Activated T-helper 2 cell treated with anti-CD3 and anti-CD28 coated beads, Interferon-gamma antibody, Interleukin-2, Interleukin-4, amounts not matched to agents 10 μg/mL and 5 μg/mL and 100 μg/mL, durations not matched to agents 14 hours and 24 hours and 36 hours (primary cell): Measurements from ENCODE around the gene TBX20. TPM values are rescaled to one million over a fixed set of nuclear protein-coding genes. Genes with fewer than 3 reads are reported as not detected.
"Not testable (repeated sequence)": the region's sequence is repeated elsewhere in the genome, so short reads cannot be mapped to it uniquely, and the experiment has no call there.

ENCODE experiments used
- DNase-seq: peaks from one replicate; pipeline ENCODE4 v3.0.0; 2021; ENCODE audit warnings: low spot score
- H3K27ac Mint-ChIP-seq: one replicate; pipeline ENCODE4 v1.8.0; 2021; ENCODE audit warnings: mixed read lengths
- H3K27me3 Mint-ChIP-seq: one replicate; pipeline ENCODE4 v1.8.0; 2021; ENCODE audit warnings: low read depth, mixed read lengths
- H3K36me3 Mint-ChIP-seq: one replicate; pipeline ENCODE4 v1.8.0; 2021; ENCODE audit warnings: low read depth, mixed read lengths
- H3K4me1 Mint-ChIP-seq: one replicate; pipeline ENCODE4 v1.8.0; 2021; ENCODE audit warnings: low read depth, mixed read lengths
- H3K4me3 Mint-ChIP-seq: one replicate; pipeline ENCODE4 v1.8.0; 2021; ENCODE audit warnings: low read depth, mild to moderate bottlenecking, moderate library complexity, mixed read lengths
- H3K9me3 Mint-ChIP-seq: one replicate; pipeline ENCODE4 v1.8.0; 2021; ENCODE audit warnings: mixed read lengths
- intact Hi-C: fragments of 100-400 bp; cut with micrococcal nuclease; formaldehyde crosslinking; loops from one replicate; pipeline ENCODE4 v1.15.1; 2023
- total RNA-seq: library from RNA; stranded (reverse); gene quantifications from 2 replicates; pipeline ENCODE4 v1.2.3, GENCODE V29; 2022

The TBX20 gene
- total RNA-seq, 1 donor from 2014 or later = 0.11 TPM

DNA sequence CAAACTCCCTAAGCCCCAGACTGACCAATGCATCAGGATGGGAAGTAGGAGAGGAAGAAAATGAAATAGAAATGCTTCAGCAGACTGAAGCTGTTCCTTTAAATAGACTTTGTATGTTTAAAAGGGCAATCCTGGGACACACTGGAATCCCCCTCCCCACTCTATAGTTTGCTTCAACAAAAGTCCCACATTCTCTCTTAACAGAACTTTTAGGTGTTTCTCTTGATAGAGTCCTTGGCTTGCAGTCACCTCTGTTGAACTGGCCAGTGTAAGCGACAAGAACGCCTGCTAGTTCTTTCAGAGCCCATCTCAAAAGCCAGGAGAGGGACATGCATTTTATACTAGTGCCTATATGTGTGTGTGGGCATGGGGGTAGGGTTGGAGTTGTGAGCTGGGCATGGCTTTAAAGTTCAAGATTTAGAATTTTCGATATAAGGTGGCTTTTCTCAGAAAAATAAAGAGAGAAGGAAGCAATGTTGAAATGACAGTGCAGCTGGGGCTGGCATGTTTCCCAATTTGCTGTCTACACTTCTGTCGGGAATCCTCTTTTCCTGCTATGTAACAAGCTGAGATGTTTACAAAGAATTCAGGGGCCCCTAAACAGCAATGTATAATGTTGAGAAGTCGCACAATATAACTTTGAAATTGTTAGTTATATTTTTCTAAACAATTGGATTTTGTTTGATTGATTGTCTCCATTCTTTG, 2.1 kb downstream of the TBX20 start:
- no peaks in the 10 kb centered on the region for H3K9me3 Mint-ChIP-seq
- peaks cover 87% of the 10 kb centered on the region for H3K27me3 Mint-ChIP-seq
- no peaks in the 10 kb centered on the region for H3K36me3 Mint-ChIP-seq
- H3K27ac Mint-ChIP-seq = no peak overlapping the region
- intact Hi-C loops = no loop called here
- H3K4me3 Mint-ChIP-seq = no peak overlapping the region
- no peak for DNase-seq
- peaks cover 11% of the 10 kb centered on the region for H3K4me1 Mint-ChIP-seq

DNA sequence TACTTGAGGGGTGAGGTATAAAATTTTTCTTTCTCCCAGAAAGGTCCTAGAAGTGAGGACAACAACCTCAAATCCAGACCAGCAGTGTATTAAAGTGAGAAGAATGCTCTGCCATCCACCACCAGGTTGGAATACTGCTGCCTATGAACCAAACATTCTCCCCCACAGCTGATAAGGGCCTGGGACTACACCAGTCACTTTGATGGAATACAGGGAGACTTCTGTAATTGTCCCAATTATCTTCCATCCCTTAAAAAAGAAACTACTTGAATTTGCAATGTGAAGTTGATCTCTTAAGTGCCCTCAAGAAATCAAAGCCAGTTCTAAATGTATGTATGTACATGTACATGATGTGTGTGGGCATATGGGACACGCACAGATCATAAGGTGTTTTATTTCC, 3.0 kb downstream of the TBX20 start:
- peaks cover 79% of the 10 kb centered on the region for H3K27me3 Mint-ChIP-seq
- no peaks in the 10 kb centered on the region for H3K36me3 Mint-ChIP-seq
- H3K27ac Mint-ChIP-seq = no peak overlapping the region
- intact Hi-C loops = no loop called here
- H3K4me3 Mint-ChIP-seq = no peak overlapping the region
- no peaks in the 10 kb centered on the region for H3K9me3 Mint-ChIP-seq
- H3K4me1 Mint-ChIP-seq = peaks cover 11% of the 10 kb centered on the region
- no peak for DNase-seq

DNA sequence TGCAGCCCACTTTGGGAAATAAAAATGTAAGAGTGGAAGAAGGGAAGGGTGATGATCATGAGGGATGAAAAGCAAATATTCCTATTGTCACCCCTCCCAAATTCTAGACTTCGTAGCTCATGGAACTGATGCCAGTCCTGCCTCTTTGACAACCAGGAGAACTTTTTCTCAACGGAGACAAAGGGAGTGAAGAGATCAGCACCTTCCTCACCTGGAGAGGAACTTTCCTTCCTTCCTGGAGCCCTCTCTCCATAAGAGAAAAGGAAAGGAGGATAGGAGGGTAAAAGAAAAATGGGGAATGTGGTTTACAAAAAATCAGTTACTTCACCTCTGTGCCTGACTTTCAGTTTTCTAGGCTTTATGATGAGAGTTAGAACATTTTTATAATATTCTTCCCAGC, 3.4 kb downstream of the TBX20 start:
- no peaks in the 10 kb centered on the region for H3K36me3 Mint-ChIP-seq
- no peak overlapping the region for H3K4me3 Mint-ChIP-seq
- no peak for DNase-seq
- intact Hi-C loops = no loop called here
- H3K27me3 Mint-ChIP-seq = peaks cover 76% of the 10 kb centered on the region
- no peak overlapping the region for H3K27ac Mint-ChIP-seq
- no peaks in the 10 kb centered on the region for H3K9me3 Mint-ChIP-seq
- peaks cover 11% of the 10 kb centered on the region for H3K4me1 Mint-ChIP-seq

DNA sequence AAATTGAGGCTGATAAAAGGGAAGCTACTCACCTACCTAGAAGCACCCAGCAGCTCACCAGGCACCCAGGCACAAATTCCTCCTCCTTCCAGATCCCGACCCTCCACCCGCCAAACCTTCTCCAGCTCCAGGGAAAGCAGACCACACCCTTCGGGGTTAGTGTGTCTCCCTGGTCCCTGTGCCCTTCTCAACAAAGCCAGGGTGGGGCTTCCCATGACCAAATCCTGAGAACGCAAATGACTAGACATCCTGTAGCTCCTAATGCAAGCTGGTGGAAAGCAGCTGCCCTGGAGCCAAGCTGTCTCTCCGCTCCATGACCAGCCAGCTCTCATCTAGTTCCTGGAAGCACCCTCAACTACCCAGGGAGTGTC, 4.4 kb downstream of the TBX20 start:
- H3K27me3 Mint-ChIP-seq = peaks cover 72% of the 10 kb centered on the region
- no peak overlapping the region for H3K4me3 Mint-ChIP-seq
- no peak overlapping the region for H3K27ac Mint-ChIP-seq
- H3K9me3 Mint-ChIP-seq = no peaks in the 10 kb centered on the region
- H3K36me3 Mint-ChIP-seq = no peaks in the 10 kb centered on the region
- no peak for DNase-seq
- intact Hi-C loops = no loop called here
- H3K4me1 Mint-ChIP-seq = peaks cover 11% of the 10 kb centered on the region

DNA sequence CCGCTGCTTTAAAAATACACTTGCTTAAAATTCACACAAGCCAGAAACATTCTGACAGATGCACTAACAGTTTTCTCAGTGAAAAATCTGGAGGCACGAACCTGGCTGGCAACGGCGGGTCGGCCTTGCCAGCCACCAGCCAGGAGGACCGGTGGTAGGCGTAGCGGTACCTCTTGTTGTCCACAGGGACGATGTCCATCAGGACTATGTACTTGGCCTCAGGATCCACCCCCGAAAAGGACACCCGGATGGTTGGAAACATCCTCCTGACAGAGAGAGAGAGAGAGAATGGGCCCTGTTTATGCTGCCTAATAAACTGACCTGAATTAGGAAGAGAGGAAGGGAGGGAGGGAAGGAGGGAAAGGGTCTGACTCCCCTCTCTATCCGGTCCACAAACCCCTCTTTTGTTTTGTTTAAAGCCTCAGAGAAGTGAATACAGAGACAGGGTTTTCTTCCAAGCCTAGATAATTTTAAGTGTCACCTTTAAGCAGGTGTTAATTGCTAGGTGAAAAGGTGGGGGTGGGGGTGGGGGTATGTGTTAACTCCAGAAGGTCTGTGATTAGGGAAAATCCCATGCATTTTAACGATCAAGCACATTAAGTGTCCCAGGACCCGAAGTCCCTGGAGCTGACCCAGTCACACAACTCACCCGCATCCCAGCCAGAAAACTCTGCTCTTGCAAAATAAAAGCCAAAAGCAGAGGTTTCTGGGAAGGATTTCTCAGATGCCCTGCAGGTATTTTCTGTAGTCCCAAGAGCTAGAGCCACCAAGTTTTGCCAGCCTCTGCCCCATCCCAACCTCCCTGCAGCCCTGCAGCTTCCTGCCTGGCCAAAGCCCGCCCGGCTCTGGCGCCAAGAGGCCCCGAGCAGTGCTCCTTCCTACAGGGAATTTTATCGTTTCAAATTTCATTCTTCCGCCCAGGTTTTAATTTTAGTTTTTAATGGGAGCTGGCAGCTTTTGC, 5.0 kb downstream of the TBX20 start:
- no peaks in the 10 kb centered on the region for H3K9me3 Mint-ChIP-seq
- no peaks in the 10 kb centered on the region for H3K36me3 Mint-ChIP-seq
- H3K4me1 Mint-ChIP-seq = peaks cover 7% of the 10 kb centered on the region
- no peak overlapping the region for H3K4me3 Mint-ChIP-seq
- no peak for DNase-seq
- H3K27ac Mint-ChIP-seq = no peak overlapping the region
- intact Hi-C loops = no loop called here
- peaks cover 68% of the 10 kb centered on the region for H3K27me3 Mint-ChIP-seq

DNA sequence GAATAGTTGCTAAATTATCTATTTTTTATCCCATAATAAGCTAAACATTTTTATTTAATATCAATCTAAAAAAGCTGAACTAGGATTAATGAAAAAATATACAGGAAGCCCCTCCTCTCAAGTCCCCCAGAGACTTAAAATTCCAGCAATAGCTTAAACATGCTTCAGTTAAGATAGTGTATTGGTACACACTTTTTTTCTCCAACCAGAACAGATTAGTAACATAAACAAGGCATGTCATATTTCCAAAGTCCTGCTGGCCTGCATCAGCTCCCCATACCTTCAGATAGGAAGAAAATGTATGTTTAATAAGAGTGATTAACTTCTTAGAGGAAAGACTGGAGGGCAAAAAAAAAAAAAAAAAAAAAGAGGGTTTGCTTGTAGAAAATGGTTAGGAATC, 7.1 kb downstream of the TBX20 start:
- no peaks in the 10 kb centered on the region for H3K36me3 Mint-ChIP-seq
- peaks cover 52% of the 10 kb centered on the region for H3K27me3 Mint-ChIP-seq
- intact Hi-C loops = no loop called here
- DNase-seq = no peak
- no peaks in the 10 kb centered on the region for H3K9me3 Mint-ChIP-seq
- peaks cover 4% of the 10 kb centered on the region for H3K4me1 Mint-ChIP-seq
- no peak overlapping the region for H3K4me3 Mint-ChIP-seq
- no peak overlapping the region for H3K27ac Mint-ChIP-seq

DNA sequence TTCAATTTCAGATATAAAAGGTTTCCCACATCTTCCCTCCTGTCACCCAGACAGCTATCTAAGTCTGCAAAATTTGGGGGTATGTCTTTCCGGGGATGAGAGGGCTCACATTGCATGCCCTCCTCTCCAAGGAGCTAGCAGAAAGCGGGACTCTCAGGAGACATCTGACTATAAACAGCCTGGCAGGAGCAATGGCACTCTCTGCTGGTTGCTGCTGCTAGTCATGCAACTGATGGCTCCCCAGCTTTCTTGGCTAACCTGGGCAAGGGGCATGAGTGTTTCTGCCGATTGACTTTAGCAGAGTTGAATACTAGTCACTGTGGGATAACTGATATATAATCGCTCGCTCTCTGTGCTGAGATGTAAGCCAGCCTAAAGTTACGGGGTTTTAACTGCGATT, 12.0 kb downstream of the TBX20 start:
- H3K4me1 Mint-ChIP-seq = no peaks in the 10 kb centered on the region
- intact Hi-C loops = no loop called here
- H3K27ac Mint-ChIP-seq = no peak overlapping the region
- no peaks in the 10 kb centered on the region for H3K9me3 Mint-ChIP-seq
- no peak for DNase-seq
- no peak overlapping the region for H3K4me3 Mint-ChIP-seq
- peaks cover 18% of the 10 kb centered on the region for H3K27me3 Mint-ChIP-seq
- no peaks in the 10 kb centered on the region for H3K36me3 Mint-ChIP-seq

DNA sequence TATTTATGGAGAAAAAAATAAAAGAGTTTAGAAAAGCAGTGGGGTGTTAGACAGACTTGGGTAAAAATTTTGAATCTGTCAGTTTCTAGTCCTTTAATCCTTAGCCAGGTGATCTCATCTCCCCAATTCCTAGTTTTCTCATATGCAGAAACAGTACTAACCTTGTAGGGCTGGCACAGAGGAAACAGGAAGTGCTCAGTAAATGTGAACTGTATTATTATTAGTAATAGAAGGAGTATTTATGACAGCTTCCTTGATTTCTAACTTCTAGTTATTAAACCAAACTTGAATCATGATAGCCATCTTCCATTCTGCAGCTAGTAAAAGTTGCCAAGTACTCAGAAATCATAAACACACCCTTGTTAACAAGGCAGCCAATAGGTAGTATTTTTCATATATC, 12.5 kb downstream of the TBX20 start:
- Mint-ChIP-seq H3K36me3 (no peaks in the 10 kb centered on the region), H3K4me3 (no peak overlapping the region), H3K27me3 (peaks cover 16% of the 10 kb centered on the region), H3K9me3 (no peaks in the 10 kb centered on the region), H3K27ac (no peak overlapping the region), H3K4me1 (no peaks in the 10 kb centered on the region)
- DNase-seq = no peak
- intact Hi-C loops = no loop called here

DNA sequence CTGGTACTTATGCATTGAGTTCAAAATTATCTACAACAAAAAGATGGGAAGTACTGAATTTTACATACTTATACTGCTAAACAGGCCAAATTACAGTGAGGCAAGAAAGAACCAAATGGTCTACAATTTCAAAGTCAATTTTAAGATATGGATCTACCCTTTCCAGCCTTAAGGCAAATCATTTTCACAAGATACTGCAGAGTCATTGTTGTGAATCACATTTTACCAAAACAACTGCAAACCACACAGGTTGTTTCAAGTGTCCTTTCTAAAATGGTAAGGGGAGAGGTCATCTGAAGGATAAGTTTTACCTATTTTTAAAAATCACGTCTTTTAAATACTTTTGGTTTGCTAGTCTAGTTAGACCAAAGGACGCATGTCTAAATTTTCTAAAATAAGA, 12.9 kb downstream of the TBX20 start:
- DNase-seq, H3K27ac Mint-ChIP-seq, intact Hi-C loops, H3K9me3 Mint-ChIP-seq, H3K36me3 Mint-ChIP-seq, H3K4me3 Mint-ChIP-seq, H3K4me1 Mint-ChIP-seq: not testable (repeated sequence)
- peaks cover 16% of the 10 kb centered on the region for H3K27me3 Mint-ChIP-seq

DNA sequence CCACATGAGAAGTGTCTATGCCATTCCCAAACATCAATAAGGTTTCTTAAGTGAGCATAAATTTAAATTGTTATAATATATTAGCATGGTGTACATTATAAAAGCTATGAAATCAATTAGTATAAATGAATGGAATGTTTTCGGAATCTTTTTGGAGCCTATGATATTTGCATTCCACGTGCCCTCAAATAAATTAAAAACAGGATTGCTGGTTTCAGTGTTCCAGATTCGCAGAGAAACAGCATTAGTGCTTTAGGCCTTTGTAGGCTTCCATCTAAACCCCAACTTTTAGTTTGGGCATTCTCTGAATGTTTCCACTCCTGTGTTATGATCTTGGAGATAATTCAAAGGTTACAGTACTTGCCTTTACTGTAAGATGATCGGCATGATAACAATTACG, 15.4 kb downstream of the TBX20 start:
- intact Hi-C loops, DNase-seq, H3K27ac Mint-ChIP-seq, H3K36me3 Mint-ChIP-seq, H3K9me3 Mint-ChIP-seq, H3K4me3 Mint-ChIP-seq, H3K4me1 Mint-ChIP-seq: not testable (repeated sequence)
- H3K27me3 Mint-ChIP-seq = peaks cover 13% of the 10 kb centered on the region

DNA sequence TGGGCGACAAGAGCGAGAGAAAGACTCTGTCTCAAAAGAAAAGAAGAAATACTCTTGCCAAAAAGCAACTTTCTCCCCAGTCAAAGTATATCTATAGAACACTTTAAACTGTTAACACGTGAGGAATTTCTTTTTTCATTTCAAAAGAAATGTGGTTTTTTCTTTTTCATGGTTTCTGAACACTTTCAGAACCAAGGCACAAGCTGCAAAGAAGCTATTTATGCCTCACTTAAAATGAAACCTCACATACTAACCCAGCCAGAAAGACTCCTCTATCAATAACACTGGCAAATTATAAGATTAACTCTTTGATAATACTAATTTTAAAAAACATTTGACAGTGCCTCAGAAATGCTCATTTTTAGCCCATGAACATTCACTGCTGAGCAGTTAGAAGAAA, 20.9 kb downstream of the TBX20 start:
- Mint-ChIP-seq H3K27ac (no peak overlapping the region), H3K27me3 (peaks cover 6% of the 10 kb centered on the region), H3K9me3 (no peaks in the 10 kb centered on the region), H3K4me1 (peaks cover 3% of the 10 kb centered on the region), H3K36me3 (no peaks in the 10 kb centered on the region), H3K4me3 (no peak overlapping the region)
- DNase-seq = no peak
- intact Hi-C loops = no loop called here

DNA sequence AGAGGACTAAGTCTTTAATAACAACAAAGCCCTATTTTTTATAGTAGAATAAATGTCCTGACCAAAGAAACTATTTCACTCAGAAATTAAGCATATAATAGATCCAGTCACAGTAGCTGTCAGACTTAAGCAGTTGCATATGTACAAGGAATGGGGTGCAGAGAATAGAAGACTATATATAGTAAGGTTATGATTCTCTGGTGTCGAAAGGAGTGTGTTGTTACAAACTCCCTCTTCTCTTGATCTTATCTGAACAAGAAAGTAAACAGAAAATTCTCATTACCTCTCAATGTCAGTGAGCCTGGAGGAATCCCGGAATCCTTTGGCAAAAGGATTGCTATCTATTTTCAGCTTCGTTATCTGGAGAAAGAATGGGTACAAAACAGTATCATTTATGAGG, 22.7 kb downstream of the TBX20 start:
- H3K36me3 Mint-ChIP-seq, H3K9me3 Mint-ChIP-seq, H3K27me3 Mint-ChIP-seq, H3K4me3 Mint-ChIP-seq, DNase-seq, intact Hi-C loops, H3K27ac Mint-ChIP-seq, H3K4me1 Mint-ChIP-seq: not testable (repeated sequence)

DNA sequence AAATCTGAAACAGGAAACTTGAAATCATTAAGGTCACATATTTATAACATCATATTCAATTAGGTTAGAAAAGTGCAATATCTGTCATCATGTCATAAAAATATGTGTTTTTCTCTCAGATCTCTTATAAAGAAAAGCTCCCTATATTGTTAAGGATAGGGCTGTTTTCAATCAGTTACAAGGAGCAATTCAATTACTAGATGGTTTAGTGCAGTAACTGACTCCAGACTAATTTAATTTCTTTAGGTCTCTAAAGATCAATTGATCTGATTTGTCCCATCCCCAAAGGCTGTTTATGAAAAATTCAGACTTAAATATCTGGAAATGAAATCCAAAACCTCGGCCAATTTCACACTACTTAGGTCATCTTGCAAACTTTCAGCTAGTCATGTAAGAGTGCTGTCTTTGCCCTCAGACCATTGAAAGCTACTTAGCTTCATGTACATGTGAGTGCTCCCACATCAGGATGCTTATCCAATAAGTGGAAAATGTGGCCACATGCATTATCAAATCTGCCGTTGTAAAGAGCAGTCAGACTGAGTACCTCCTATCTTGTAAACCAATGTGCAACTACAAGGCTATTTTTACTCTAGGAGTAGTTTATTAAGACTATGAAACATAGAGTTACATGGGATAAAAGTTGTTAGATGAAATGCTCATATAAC, 24.7 kb downstream of the TBX20 start:
- DNase-seq, H3K36me3 Mint-ChIP-seq, H3K4me1 Mint-ChIP-seq, H3K27ac Mint-ChIP-seq, H3K27me3 Mint-ChIP-seq, H3K4me3 Mint-ChIP-seq, intact Hi-C loops, H3K9me3 Mint-ChIP-seq: not testable (repeated sequence)
